PC-9 (cell line): ENCODE data around the gene TMEM161B.

Experiments
- EZH2 ChIP-seq: fragments of 200-600 bp; sonication (generic); IDR thresholded peaks from 2 replicates; pipeline ENCODE4 v1.8.0; 2017; ENCODE audit warnings: antibody characterized with exemption, low read depth
- TF ChIP-seq, protein P1 (sequence below): fragments of 200-600 bp; sonication (generic); conservative IDR thresholded peaks from 2 replicates; pipeline ENCODE4 v1.6.1; 2017; ENCODE audit warnings: mixed run types, antibody characterized with exemption, mild to moderate bottlenecking, moderate library complexity

DNA sequence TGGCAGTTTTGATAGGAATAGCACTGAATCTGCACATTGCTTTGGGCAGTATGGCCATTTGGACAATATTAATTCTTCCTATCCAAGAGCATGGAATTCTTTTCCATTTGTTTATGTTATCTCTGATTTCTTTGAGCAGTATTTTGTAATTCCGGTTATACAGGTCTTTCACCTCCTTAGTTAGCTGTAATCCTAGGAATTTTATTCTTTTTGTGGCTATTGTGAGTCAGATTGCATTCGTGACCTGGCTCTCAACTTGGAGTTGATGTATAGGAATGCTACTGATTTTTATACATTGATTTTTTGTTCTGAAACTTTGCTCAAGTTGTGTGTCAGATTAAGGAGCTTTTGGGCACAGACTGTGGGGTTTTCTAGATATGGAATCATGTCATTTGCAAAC lies 24.0 kb downstream of the TMEM161B start:
- TF ChIP-seq, protein P1, sequence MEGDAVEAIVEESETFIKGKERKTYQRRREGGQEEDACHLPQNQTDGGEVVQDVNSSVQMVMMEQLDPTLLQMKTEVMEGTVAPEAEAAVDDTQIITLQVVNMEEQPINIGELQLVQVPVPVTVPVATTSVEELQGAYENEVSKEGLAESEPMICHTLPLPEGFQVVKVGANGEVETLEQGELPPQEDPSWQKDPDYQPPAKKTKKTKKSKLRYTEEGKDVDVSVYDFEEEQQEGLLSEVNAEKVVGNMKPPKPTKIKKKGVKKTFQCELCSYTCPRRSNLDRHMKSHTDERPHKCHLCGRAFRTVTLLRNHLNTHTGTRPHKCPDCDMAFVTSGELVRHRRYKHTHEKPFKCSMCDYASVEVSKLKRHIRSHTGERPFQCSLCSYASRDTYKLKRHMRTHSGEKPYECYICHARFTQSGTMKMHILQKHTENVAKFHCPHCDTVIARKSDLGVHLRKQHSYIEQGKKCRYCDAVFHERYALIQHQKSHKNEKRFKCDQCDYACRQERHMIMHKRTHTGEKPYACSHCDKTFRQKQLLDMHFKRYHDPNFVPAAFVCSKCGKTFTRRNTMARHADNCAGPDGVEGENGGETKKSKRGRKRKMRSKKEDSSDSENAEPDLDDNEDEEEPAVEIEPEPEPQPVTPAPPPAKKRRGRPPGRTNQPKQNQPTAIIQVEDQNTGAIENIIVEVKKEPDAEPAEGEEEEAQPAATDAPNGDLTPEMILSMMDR = no peak
- TF ChIP-seq EZH2 = no peak
